ENCODE results near the gene ATRNL1. TPM values are rescaled to one million over a fixed set of nuclear protein-coding genes. Genes with fewer than 3 reads are reported as not detected.

Gene ATRNL1
- total and polyA plus RNA-seq, 4 donors: 0.40 to 26.9 (median 5.3) TPM

DNA sequence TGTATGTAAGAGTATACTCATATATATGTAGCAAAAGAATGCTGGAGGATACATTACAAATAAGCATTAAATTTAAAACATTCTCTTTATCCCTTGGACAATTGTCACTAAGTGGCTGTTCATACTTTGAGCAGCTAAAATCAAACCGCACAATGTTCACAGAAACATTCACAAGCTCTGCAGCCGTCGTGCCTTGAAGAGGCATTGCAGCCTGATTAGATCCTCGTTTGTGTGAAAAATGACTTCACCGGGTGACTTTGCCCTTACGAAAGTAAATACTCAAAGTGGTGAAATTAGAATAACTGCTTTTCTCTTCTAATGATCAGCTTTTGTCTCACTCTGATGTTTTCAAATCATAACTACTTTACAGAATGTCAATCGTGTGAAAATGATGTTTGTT, 860.8 kb downstream of the ATRNL1 start:
- Histone ChIP-seq H3K27ac (ENCODE audit: low read depth in 1 of 2, low read length in 2 of 2) (peak overlapping the region in 1 of 2 donors; percentile 11), H3K36me3 (ENCODE audit: control insufficient read depth in 4 of 4, insufficient read depth in 3 of 4, low read depth in 1 of 4, low read length in 3 of 4) (no peaks in the 10 kb centered on the region), H3K27me3 (ENCODE audit: control insufficient read depth in 4 of 4, insufficient read depth in 4 of 4, low read length in 3 of 4) (no peaks in the 10 kb centered on the region), H3K4me1 (ENCODE audit: control insufficient read depth in 4 of 4, insufficient read depth in 4 of 4, low read length in 3 of 4) (peaks cover 0 to 23% (median 18%) of the 10 kb centered on the region in 4 donors), H3K9ac (ENCODE audit: low read depth in 1 of 2, low read length in 2 of 2) (no peak overlapping the region), H3K9me3 (ENCODE audit: control insufficient read depth in 4 of 4, low read length in 3 of 4) (no peaks in the 10 kb centered on the region), H3K4me3 (ENCODE audit: low read depth in 1 of 3, low read length in 3 of 3) (no peak overlapping the region)
- WGBS: 38% methylated on average over 7 of the region's 7 CpGs
- peak; percentile 12 to 43 for TF ChIP-seq JUND (IDR thresholded peaks at IDR 0.05)
- TF ChIP-seq, protein P1, sequence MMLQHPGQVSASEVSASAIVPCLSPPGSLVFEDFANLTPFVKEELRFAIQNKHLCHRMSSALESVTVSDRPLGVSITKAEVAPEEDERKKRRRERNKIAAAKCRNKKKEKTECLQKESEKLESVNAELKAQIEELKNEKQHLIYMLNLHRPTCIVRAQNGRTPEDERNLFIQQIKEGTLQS (IDR thresholded peaks at IDR 0.05): peak; percentile 16
- no peak for TF ChIP-seq RXRA (IDR thresholded peaks at IDR 0.05)
- peak; percentile 51 to 52 for TF ChIP-seq HNF4A (conservative IDR thresholded peaks at IDR 0.05)
- TF ChIP-seq RAD21 (IDR thresholded peaks at IDR 0.05): peak in 1 of 2 donors; percentile 4
- no peak for DNase-seq (ENCODE audit: low spot score)

DNA sequence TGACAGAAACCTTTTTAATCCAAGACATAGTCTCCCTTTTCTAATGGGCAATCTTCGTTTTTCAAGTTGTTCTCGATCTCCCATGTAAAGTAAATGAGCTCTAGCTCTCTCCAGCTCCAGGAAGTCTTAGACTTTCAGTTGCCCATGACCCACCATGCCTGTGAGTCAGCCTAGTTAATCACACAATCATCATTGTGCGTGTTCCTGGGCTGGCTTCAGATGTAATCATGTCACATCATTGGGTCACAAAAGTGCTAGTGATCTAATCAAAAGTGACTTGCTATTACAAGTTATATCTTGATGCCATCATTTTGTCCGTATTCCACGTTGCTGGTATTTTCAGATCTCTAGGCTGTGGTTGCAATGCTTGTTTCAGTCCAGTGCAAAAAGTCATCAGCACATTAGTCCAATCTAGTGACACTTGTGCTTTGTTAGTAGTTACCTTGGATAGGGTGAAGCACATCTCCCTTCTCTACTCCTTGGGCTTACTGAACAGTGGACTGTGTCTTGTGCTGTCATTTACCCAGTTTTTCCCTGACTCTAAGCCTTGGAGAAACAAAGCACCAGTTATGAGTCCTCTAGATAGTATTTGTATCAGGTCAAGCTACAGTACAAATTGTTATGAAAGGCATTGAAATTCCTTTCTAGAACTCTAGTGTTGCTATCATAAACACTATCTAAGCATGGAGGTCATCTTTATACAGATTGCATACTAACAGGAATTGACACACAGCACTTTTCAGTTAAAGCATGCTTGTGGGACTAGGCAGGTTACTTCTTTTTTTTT, 863.3 kb downstream of the ATRNL1 start:
- Histone ChIP-seq H3K36me3 (ENCODE audit: control insufficient read depth in 4 of 4, insufficient read depth in 3 of 4, low read depth in 1 of 4, low read length in 3 of 4) (no peaks in the 10 kb centered on the region), H3K9me3 (ENCODE audit: control insufficient read depth in 4 of 4, low read length in 3 of 4) (no peaks in the 10 kb centered on the region), H3K27ac (ENCODE audit: low read depth in 1 of 2, low read length in 2 of 2) (no peak overlapping the region), H3K9ac (ENCODE audit: low read depth in 1 of 2, low read length in 2 of 2) (no peak overlapping the region), H3K4me3 (ENCODE audit: low read depth in 1 of 3, low read length in 3 of 3) (no peak overlapping the region), H3K4me1 (ENCODE audit: control insufficient read depth in 4 of 4, insufficient read depth in 4 of 4, low read length in 3 of 4) (peaks cover 0 to 17% (median 14%) of the 10 kb centered on the region in 4 donors), H3K27me3 (ENCODE audit: control insufficient read depth in 4 of 4, insufficient read depth in 4 of 4, low read length in 3 of 4) (no peaks in the 10 kb centered on the region)
- TF ChIP-seq HNF4G (IDR thresholded peaks at IDR 0.05) (no peak), FOXA2 (IDR thresholded peaks at IDR 0.05) (no peak), YY1 (IDR thresholded peaks at IDR 0.05) (no peak), HNF4A (conservative IDR thresholded peaks at IDR 0.05) (no peak), RXRA (IDR thresholded peaks at IDR 0.05) (no peak), EGR1 (IDR thresholded peaks at IDR 0.05; ENCODE audit: low read depth in 2 of 2) (no peak), NR2F2 (IDR thresholded peaks at IDR 0.05) (no peak), SP1 (IDR thresholded peaks at IDR 0.05) (no peak), FOXA1 (IDR thresholded peaks at IDR 0.05) (no peak), RAD21 (IDR thresholded peaks at IDR 0.05) (no peak), TAF1 (conservative IDR thresholded peaks at IDR 0.05) (no peak), JUND (IDR thresholded peaks at IDR 0.05) (no peak)
- TF ChIP-seq, protein P2, sequence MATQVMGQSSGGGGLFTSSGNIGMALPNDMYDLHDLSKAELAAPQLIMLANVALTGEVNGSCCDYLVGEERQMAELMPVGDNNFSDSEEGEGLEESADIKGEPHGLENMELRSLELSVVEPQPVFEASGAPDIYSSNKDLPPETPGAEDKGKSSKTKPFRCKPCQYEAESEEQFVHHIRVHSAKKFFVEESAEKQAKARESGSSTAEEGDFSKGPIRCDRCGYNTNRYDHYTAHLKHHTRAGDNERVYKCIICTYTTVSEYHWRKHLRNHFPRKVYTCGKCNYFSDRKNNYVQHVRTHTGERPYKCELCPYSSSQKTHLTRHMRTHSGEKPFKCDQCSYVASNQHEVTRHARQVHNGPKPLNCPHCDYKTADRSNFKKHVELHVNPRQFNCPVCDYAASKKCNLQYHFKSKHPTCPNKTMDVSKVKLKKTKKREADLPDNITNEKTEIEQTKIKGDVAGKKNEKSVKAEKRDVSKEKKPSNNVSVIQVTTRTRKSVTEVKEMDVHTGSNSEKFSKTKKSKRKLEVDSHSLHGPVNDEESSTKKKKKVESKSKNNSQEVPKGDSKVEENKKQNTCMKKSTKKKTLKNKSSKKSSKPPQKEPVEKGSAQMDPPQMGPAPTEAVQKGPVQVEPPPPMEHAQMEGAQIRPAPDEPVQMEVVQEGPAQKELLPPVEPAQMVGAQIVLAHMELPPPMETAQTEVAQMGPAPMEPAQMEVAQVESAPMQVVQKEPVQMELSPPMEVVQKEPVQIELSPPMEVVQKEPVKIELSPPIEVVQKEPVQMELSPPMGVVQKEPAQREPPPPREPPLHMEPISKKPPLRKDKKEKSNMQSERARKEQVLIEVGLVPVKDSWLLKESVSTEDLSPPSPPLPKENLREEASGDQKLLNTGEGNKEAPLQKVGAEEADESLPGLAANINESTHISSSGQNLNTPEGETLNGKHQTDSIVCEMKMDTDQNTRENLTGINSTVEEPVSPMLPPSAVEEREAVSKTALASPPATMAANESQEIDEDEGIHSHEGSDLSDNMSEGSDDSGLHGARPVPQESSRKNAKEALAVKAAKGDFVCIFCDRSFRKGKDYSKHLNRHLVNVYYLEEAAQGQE (IDR thresholded peaks at IDR 0.05): no peak
- TF ChIP-seq, protein P3, sequence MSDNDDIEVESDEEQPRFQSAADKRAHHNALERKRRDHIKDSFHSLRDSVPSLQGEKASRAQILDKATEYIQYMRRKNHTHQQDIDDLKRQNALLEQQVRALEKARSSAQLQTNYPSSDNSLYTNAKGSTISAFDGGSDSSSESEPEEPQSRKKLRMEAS (IDR thresholded peaks at IDR 0.05): no peak
- no peak for DNase-seq (ENCODE audit: low spot score)
- WGBS: 91% methylated on average over 5 of the region's 5 CpGs

DNA sequence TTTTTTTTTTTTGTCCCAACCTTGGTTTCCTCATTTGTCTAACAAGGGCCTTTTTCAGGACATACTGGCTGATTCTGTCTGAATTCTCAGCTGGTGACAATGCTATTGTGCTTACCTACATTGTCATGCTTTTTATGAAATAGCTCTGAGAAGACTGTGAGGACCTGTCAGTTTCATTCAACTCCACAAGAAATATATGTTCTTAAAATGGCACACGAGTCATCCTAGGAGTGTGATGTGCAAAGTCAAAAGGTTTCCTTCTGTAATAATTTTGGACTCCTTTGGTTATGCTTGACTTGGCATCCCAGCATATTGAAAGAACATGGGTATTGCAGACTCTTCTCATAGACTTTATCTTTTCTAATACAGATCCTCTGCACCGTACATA, 863.8 kb downstream of the ATRNL1 start:
- no peaks in the 10 kb centered on the region for H3K27me3 ChIP-seq (ENCODE audit: control insufficient read depth in 4 of 4, insufficient read depth in 4 of 4, low read length in 3 of 4)
- no peaks in the 10 kb centered on the region for H3K9me3 ChIP-seq (ENCODE audit: control insufficient read depth in 4 of 4, low read length in 3 of 4)
- H3K4me1 ChIP-seq (ENCODE audit: control insufficient read depth in 4 of 4, insufficient read depth in 4 of 4, low read length in 3 of 4): peaks cover 0 to 14% (median 11%) of the 10 kb centered on the region in 4 donors
- DNase-seq (ENCODE audit: low spot score): no peak
- no peak overlapping the region for H3K9ac ChIP-seq (ENCODE audit: low read depth in 1 of 2, low read length in 2 of 2)
- no peak for TF ChIP-seq SP1 (IDR thresholded peaks at IDR 0.05)
- H3K27ac ChIP-seq (ENCODE audit: low read depth in 1 of 2, low read length in 2 of 2): no peak overlapping the region
- H3K4me3 ChIP-seq (ENCODE audit: low read depth in 1 of 3, low read length in 3 of 3): no peak overlapping the region
- 93% methylated on average over 2 of the region's 2 CpGs for WGBS
- no peaks in the 10 kb centered on the region for H3K36me3 ChIP-seq (ENCODE audit: control insufficient read depth in 4 of 4, insufficient read depth in 3 of 4, low read depth in 1 of 4, low read length in 3 of 4)

All from liver (tissue), 9 donors.